ENCODE measurements around the gene PLEKHG4B.
"Not testable (repeated sequence)": the region's sequence is repeated elsewhere in the genome, so short reads cannot be mapped to it uniquely, and the experiment has no call there.

The PLEKHG4B gene

DNA sequence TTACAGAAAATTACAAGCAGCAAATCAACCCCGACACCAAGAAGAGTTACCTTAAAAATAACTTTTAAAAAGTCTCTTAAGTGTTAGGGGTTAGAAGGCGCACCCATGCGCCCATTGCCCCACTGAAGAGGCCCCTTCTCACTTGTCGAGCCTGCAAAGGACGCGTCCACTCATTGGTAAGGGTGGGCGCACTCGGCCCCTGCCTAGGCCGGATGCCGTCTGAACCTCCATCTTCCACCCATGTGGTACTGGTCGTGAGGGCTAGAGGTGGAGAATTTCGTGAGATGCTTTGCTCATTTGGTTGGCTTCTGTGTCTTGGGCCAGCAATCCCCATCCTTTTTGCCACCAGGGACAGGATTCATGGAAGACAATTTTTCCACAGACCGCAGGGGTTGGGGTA, 71.9 kb downstream of the PLEKHG4B start:
- no peak overlapping the region for H2AFZ ChIP-seq (ENCODE audit: low read depth, low read length)
- H3K79me2 ChIP-seq (ENCODE audit: insufficient read depth, low read length), result no peaks in the 10 kb centered on the region
- no peak for TF ChIP-seq EZH2 (IDR thresholded peaks at IDR 0.05; ENCODE audit: borderline replicate concordance, low read depth, low read length, severe bottlenecking)
- TF ChIP-seq, protein P1, sequence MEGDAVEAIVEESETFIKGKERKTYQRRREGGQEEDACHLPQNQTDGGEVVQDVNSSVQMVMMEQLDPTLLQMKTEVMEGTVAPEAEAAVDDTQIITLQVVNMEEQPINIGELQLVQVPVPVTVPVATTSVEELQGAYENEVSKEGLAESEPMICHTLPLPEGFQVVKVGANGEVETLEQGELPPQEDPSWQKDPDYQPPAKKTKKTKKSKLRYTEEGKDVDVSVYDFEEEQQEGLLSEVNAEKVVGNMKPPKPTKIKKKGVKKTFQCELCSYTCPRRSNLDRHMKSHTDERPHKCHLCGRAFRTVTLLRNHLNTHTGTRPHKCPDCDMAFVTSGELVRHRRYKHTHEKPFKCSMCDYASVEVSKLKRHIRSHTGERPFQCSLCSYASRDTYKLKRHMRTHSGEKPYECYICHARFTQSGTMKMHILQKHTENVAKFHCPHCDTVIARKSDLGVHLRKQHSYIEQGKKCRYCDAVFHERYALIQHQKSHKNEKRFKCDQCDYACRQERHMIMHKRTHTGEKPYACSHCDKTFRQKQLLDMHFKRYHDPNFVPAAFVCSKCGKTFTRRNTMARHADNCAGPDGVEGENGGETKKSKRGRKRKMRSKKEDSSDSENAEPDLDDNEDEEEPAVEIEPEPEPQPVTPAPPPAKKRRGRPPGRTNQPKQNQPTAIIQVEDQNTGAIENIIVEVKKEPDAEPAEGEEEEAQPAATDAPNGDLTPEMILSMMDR (IDR thresholded peaks at IDR 0.05; ENCODE audit: borderline replicate concordance, extremely low read depth, low read length, poor library complexity, severe bottlenecking), result no peak
- ATAC-seq (ENCODE audit: insufficient read depth, low read depth), result no peak
- no peaks in the 10 kb centered on the region for H3K36me3 ChIP-seq (ENCODE audit: insufficient read depth, low read length)
- no peaks in the 10 kb centered on the region for H3K27me3 ChIP-seq (ENCODE audit: insufficient read depth, low read length, poor library complexity)
- no peaks in the 10 kb centered on the region for H3K9me3 ChIP-seq (ENCODE audit: insufficient read depth, low read length, severe bottlenecking)
- no peak for DNase-seq
- no peak overlapping the region for H3K27ac ChIP-seq (ENCODE audit: low read length)
- H3K4me1 ChIP-seq (ENCODE audit: insufficient read depth, low read length), result no peaks in the 10 kb centered on the region
- H3K9ac ChIP-seq (ENCODE audit: low read depth, low read length), result no peak overlapping the region
- H4K20me1 ChIP-seq (ENCODE audit: insufficient read depth, low read length), result no peaks in the 10 kb centered on the region
- no peak overlapping the region for H3K4me2 ChIP-seq (ENCODE audit: insufficient read depth, low read length)
- H3K4me3 ChIP-seq (ENCODE audit: low read depth in 1 of 2, low read length in 2 of 2), result no peak overlapping the region

DNA sequence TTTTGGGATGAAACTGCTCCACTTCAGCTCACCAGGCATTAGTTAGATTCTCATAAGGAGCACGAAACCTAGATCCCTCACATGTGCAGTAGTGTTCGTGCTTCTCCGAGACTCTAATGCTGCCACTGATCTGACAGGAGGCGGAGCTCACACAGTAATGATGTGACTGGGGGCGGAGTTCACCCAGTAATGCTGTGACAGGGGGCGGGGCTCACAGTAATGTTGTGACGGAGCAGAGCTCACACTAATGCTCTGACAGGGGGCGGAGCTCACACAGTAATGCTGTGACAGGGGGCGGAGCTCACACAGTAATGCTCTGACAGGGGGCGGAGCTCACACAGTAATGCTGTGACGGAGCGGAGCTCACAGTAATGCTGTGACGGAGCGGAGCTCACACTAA, 72.3 kb downstream of the PLEKHG4B start:
- ATAC-seq (ENCODE audit: insufficient read depth, low read depth), result no peak
- no peak for TF ChIP-seq EZH2 (IDR thresholded peaks at IDR 0.05; ENCODE audit: borderline replicate concordance, low read depth, low read length, severe bottlenecking)
- TF ChIP-seq, protein P1 (IDR thresholded peaks at IDR 0.05; ENCODE audit: borderline replicate concordance, extremely low read depth, low read length, poor library complexity, severe bottlenecking), result no peak
- no peaks in the 10 kb centered on the region for H3K79me2 ChIP-seq (ENCODE audit: insufficient read depth, low read length)
- H2AFZ ChIP-seq (ENCODE audit: low read depth, low read length), result no peak overlapping the region
- no peak for DNase-seq
- no peak overlapping the region for H3K4me3 ChIP-seq (ENCODE audit: low read depth in 1 of 2, low read length in 2 of 2)
- H3K9ac ChIP-seq (ENCODE audit: low read depth, low read length), result no peak overlapping the region
- H3K36me3 ChIP-seq (ENCODE audit: insufficient read depth, low read length), result no peaks in the 10 kb centered on the region
- no peak overlapping the region for H3K27ac ChIP-seq (ENCODE audit: low read length)
- no peaks in the 10 kb centered on the region for H3K4me1 ChIP-seq (ENCODE audit: insufficient read depth, low read length)
- H3K4me2 ChIP-seq (ENCODE audit: insufficient read depth, low read length), result no peak overlapping the region
- H4K20me1 ChIP-seq (ENCODE audit: insufficient read depth, low read length), result no peaks in the 10 kb centered on the region
- H3K9me3 ChIP-seq (ENCODE audit: insufficient read depth, low read length, severe bottlenecking), result no peaks in the 10 kb centered on the region
- no peaks in the 10 kb centered on the region for H3K27me3 ChIP-seq (ENCODE audit: insufficient read depth, low read length, poor library complexity)

DNA sequence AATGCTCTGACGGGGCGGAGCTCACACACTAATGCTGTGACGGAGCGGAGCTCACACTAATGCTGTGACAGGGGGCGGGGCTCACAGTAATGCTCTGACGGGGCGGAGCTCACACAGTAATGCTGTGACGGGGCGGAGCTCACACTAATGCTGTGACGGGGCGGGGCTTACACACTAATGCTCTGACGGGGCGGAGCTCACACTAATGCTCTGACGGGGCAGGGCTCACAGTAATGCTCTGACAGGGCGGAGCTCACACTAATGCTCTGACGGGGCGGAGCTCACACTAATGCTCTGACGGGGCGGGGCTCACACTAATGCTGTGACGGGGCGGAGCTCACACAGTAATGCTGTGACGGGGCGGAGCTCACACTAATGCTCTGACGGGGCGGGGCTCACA, 72.8 kb downstream of the PLEKHG4B start:
- H3K4me1 ChIP-seq (ENCODE audit: insufficient read depth, low read length); H4K20me1 ChIP-seq (ENCODE audit: insufficient read depth, low read length); H3K9ac ChIP-seq (ENCODE audit: low read depth, low read length); H3K36me3 ChIP-seq (ENCODE audit: insufficient read depth, low read length); DNase-seq; H3K27me3 ChIP-seq (ENCODE audit: insufficient read depth, low read length, poor library complexity); H3K27ac ChIP-seq (ENCODE audit: low read length); H3K79me2 ChIP-seq (ENCODE audit: insufficient read depth, low read length); H2AFZ ChIP-seq (ENCODE audit: low read depth, low read length); H3K4me3 ChIP-seq (ENCODE audit: low read depth in 1 of 2, low read length in 2 of 2); H3K9me3 ChIP-seq (ENCODE audit: insufficient read depth, low read length, severe bottlenecking); ATAC-seq (ENCODE audit: insufficient read depth, low read depth); H3K4me2 ChIP-seq (ENCODE audit: insufficient read depth, low read length): not testable (repeated sequence)

DNA sequence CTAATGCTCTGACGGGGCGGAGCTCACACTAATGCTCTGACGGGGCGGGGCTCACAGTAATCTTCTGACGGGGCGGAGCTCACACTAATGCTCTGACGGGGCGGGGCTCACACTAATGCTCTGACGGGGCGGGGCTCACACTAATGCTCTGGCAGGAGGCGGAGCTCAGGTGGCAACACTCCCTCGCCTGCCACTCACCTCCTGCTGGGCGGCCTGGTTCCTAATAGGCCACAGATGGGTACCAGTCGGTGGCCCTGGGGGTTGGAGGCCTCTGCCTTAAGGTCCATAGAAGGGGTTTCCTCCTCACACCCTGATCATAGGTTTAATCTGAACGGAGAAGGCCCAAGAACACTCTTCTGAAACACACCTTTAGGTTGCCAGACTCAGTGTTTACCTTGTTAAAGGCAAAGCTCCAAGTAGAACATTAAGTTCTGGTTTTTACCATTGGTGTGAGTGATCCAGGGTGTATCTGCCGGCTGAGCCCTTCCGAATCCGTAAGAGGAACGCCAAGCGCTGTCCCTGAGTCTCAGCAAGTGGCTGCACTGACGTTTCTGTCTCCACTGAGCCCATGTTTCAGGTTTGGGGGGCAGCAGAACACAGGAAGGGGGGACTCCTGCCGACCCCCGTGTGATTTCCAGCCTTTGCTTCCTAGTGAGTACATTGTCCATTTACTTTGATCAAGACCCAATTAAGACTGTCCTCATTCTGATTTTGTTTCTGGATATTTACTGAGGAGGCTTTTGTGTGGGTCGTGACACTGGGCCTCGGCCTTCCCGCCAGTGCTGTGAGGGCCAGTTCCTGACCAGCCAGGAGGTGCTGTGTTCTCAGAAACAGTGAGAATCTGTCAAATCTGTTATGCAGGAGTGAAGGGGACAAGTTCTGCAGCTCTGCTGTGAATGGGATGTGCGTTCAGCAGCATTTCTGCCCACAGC, 74.7 kb downstream of the PLEKHG4B start:
- Histone ChIP-seq H3K79me2 (ENCODE audit: insufficient read depth, low read length) (no peaks in the 10 kb centered on the region), H2AFZ (ENCODE audit: low read depth, low read length) (no peak overlapping the region), H3K27me3 (ENCODE audit: insufficient read depth, low read length, poor library complexity) (no peaks in the 10 kb centered on the region), H3K4me2 (ENCODE audit: insufficient read depth, low read length) (no peak overlapping the region), H4K20me1 (ENCODE audit: insufficient read depth, low read length) (no peaks in the 10 kb centered on the region), H3K4me1 (ENCODE audit: insufficient read depth, low read length) (no peaks in the 10 kb centered on the region), H3K9ac (ENCODE audit: low read depth, low read length) (no peak overlapping the region), H3K4me3 (ENCODE audit: low read depth in 1 of 2, low read length in 2 of 2) (no peak overlapping the region), H3K27ac (ENCODE audit: low read length) (no peak overlapping the region), H3K36me3 (ENCODE audit: insufficient read depth, low read length) (no peaks in the 10 kb centered on the region), H3K9me3 (ENCODE audit: insufficient read depth, low read length, severe bottlenecking) (no peaks in the 10 kb centered on the region)
- no peak for ATAC-seq (ENCODE audit: insufficient read depth, low read depth)
- DNase-seq, result no peak
- TF ChIP-seq, protein P1 (IDR thresholded peaks at IDR 0.05; ENCODE audit: borderline replicate concordance, extremely low read depth, low read length, poor library complexity, severe bottlenecking), result no peak
- no peak for TF ChIP-seq EZH2 (IDR thresholded peaks at IDR 0.05; ENCODE audit: borderline replicate concordance, low read depth, low read length, severe bottlenecking)
